ENCODE data around the gene NT5C2. TPM values are rescaled to one million over a fixed set of nuclear protein-coding genes. Genes with fewer than 3 reads are reported as not detected.
A peak's percentile ranks its signal among the peaks of the same experiment; 100 is the strongest.

Gene NT5C2
- total and polyA plus RNA-seq, 2 of the 8 experiments (the other 6 are each of a cell fraction or from before 2014, with no cell fraction given), result 35.2 to 106 TPM

GRCh38 chr10:103184615-103185014 is 8.5 kb downstream of the NT5C2 start:
- Histone ChIP-seq H4K8ac (ENCODE audit: extremely low read depth, insufficient read depth, low read length) (no peak overlapping the region), H3K4me1 (replicated peaks in 1 of 4; ENCODE audit: control insufficient read depth in 3 of 4, insufficient read depth in 4 of 4, low read length in 3 of 4) (0 out of 7 replicates have a peak, but pooled peaks cover 0 to 5% (median 1%) of the 10 kb centered on the region in 4 experiments), H3K4me2 (ENCODE audit: insufficient read depth in 1 of 2, low read depth in 2 of 2, low read length in 2 of 2) (0 out of 4 replicates have a peak overlapping the region, but pooled peaks of 1 of the 2 experiments have one; percentile 4), H2BK12ac (ENCODE audit: low read depth, low read length) (no peak overlapping the region), H2BK20ac (ENCODE audit: low read length) (no peak overlapping the region), H4K20me1 (replicated peaks in 1 of 2; ENCODE audit: control insufficient read depth in 1 of 2, insufficient read depth in 2 of 2, low read length in 2 of 2) (peaks cover 0 to 2% of the 10 kb centered on the region in 2 experiments), H3K23me2 (ENCODE audit: low read depth, low read length) (no peaks in the 10 kb centered on the region), H2AK5ac (ENCODE audit: low read depth, low read length) (no peak overlapping the region), H2BK15ac (ENCODE audit: low read length) (no peak overlapping the region), H4K5ac (ENCODE audit: insufficient read length, low read depth, low read length) (no peak overlapping the region), H3K4ac (replicated peaks; ENCODE audit: insufficient read length, low read depth, low read length) (no peak overlapping the region), H3K4me3 (ENCODE audit: extremely low read depth in 1 of 4, insufficient read depth in 2 of 4, low read depth in 3 of 4, low read length in 4 of 4) (no peak overlapping the region), H2AFZ (ENCODE audit: low read length) (no peak overlapping the region), H3K18ac (ENCODE audit: extremely low read depth, low read length) (no peak overlapping the region), H3K27ac (ENCODE audit: low read depth, low read length) (no peak overlapping the region; the same call in 1 of the 2 replicates), H3K27me3 (replicated peaks in 1 of 4; ENCODE audit: control insufficient read depth in 3 of 4, extremely low read depth in 1 of 4, insufficient read depth in 3 of 4, low read length in 3 of 4) (no peaks in the 10 kb centered on the region), H4K91ac (replicated peaks; ENCODE audit: insufficient read length, low read length) (no peak overlapping the region), H3K79me1 (ENCODE audit: low read depth, low read length) (no peaks in the 10 kb centered on the region; the same call in 1 of the 2 replicates), H3K23ac (ENCODE audit: insufficient read length) (no peak overlapping the region), H2BK5ac (ENCODE audit: low read depth, low read length) (no peak overlapping the region), H3K9me3 (ENCODE audit: insufficient read depth in 2 of 2, low read depth in 1 of 2, low read length in 1 of 2) (no peaks in the 10 kb centered on the region), H3K9ac (replicated peaks in 1 of 4; ENCODE audit: extremely low read depth in 1 of 4, low read depth in 3 of 4, low read length in 3 of 4) (no peak overlapping the region), H3K14ac (ENCODE audit: insufficient read length) (no peak overlapping the region), H3K36me3 (ENCODE audit: control insufficient read depth in 2 of 4, insufficient read depth in 4 of 4, low read length in 3 of 4) (peaks cover 2 to 14% (median 3%) of the 10 kb centered on the region in 4 experiments; a peak in 4 of 8 replicates), H2BK120ac (replicated peaks; ENCODE audit: low read depth, low read length) (no peak overlapping the region), H3K79me2 (ENCODE audit: control insufficient read depth in 1 of 2, insufficient read depth in 2 of 2, low read length in 2 of 2) (peaks cover 0 to 93% of the 10 kb centered on the region in 2 experiments; a peak in 2 of 4 replicates), H3K56ac (replicated peaks; ENCODE audit: insufficient read length, low read depth, low read length) (no peak overlapping the region)
- 90% methylated on average over 3 of the region's 3 CpGs; no CpG with 5 or more reads in 1 of the 2 experiments for WGBS, 2 experiments (ENCODE audit: extremely low coverage in 1 of 2, insufficient coverage in 1 of 2, insufficient read length in 1 of 2, insufficient replicate concordance in 2 of 2, low coverage in 1 of 2, low lambda C conversion rate in 2 of 2, missing lambda C conversion rate in 1 of 2)
- ChIA-PET CTCF (ENCODE audit: partially characterized antibody) (interaction anchor here (0.8 to 4.2 kb wide), 5 partner anchors 9 to 92 kb away, joined by 3 to 18 read pairs (median 3); no protein-coding TSS in a partner anchor), POLR2A (ENCODE audit: partially characterized antibody) (interaction anchor here (1.0 to 1.3 kb wide), 2 partner anchors 8 to 55 kb away, joined by 3 to 7 read pairs; partner anchors contain the start of gene NT5C2)
- DNase-seq (ENCODE audit: low read depth in 1 of 2, low spot score in 2 of 2) (no peak), FAIRE-seq (no peak)
- TF ChIP-seq SRF (IDR thresholded peaks at IDR 0.05; ENCODE audit: low read depth, low read length) (no peak), KDM5A (IDR thresholded peaks at IDR 0.05; ENCODE audit: low read length) (no peak), ZNF274 (IDR thresholded peaks at IDR 0.05; ENCODE audit: borderline replicate concordance, extremely low read depth, low read length) (no peak), POLR2A (IDR thresholded peaks at IDR 0.05; ENCODE audit: control extremely low read depth in 1 of 2, low read depth in 2 of 2, low read length in 2 of 2) (no peak), SIN3A (conservative IDR thresholded peaks at IDR 0.05 in 1 of 2, IDR thresholded peaks at IDR 0.05 in 1 of 2; ENCODE audit: low read depth in 1 of 2, low read length in 2 of 2) (no peak), RNF2 (IDR thresholded peaks at IDR 0.05; ENCODE audit: borderline replicate concordance, low read depth, low read length, missing control alignments, poor library complexity, severe bottlenecking) (no peak), EGR1 (IDR thresholded peaks at IDR 0.05; ENCODE audit: borderline replicate concordance, low read depth, low read length) (no peak), EP300 (IDR thresholded peaks at IDR 0.05; ENCODE audit: borderline replicate concordance in 1 of 2, low read depth in 2 of 2, low read length in 2 of 2) (no peak), JUN (IDR thresholded peaks at IDR 0.05; ENCODE audit: low read depth, low read length) (no peak)
- TF ChIP-seq, protein P1, sequence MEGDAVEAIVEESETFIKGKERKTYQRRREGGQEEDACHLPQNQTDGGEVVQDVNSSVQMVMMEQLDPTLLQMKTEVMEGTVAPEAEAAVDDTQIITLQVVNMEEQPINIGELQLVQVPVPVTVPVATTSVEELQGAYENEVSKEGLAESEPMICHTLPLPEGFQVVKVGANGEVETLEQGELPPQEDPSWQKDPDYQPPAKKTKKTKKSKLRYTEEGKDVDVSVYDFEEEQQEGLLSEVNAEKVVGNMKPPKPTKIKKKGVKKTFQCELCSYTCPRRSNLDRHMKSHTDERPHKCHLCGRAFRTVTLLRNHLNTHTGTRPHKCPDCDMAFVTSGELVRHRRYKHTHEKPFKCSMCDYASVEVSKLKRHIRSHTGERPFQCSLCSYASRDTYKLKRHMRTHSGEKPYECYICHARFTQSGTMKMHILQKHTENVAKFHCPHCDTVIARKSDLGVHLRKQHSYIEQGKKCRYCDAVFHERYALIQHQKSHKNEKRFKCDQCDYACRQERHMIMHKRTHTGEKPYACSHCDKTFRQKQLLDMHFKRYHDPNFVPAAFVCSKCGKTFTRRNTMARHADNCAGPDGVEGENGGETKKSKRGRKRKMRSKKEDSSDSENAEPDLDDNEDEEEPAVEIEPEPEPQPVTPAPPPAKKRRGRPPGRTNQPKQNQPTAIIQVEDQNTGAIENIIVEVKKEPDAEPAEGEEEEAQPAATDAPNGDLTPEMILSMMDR (IDR thresholded peaks at IDR 0.05; ENCODE audit: control extremely low read depth in 1 of 3, insufficient read depth in 1 of 3, low read depth in 1 of 3, low read length in 3 of 3), result no peak
